Stimulated activated CD8-positive, alpha-beta memory T cell treated with anti-CD3 and anti-CD28 coated beads, Interleukin-15, amount 100 ng/mL, for 1 hour (primary cell): ENCODE data around the gene VSNL1.
"Not testable (repeated sequence)": the region's sequence is repeated elsewhere in the genome, so short reads cannot be mapped to it uniquely, and the experiment has no call there.

ENCODE experiments used
- DNase-seq: peaks from one replicate; pipeline ENCODE4 v3.0.0-alpha.2; 2020; ENCODE audit warnings: low read depth

The VSNL1 gene

GRCh38 chr2:17542471-17542870 lies 2.0 kb downstream of the VSNL1 start:
- no peak for DNase-seq

DNA sequence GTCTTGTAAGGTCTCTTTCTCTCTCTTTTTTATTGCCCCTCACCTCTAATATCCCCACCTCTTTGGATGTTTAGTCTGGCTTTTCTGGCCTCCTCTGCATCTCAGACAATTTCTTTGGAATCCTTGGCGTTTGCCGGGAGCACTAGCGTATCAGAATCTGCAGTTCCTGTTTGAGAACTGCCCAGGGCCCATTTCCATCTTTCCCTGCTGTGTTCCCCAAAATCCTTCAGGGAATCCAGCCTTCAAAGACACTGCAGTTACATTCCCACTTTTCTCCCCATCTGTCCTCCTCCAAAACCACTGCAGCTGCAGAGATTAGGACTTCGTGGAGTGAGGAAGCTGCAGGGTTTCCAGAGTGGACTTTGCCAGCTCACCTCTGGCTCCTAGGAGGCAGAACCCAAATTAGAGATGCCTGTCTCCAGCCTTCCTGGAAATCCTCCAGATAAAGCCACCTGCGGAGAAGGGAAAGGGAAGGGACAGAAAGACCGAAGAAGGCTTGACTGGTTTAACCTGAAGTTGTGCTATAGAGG lies 2.7 kb downstream of the VSNL1 start:
- no peak for DNase-seq

GRCh38 chr2:17543848-17544247 lies 3.4 kb downstream of the VSNL1 start:
- no peak for DNase-seq

- DNase-seq = no peak
Observed at GRCh38 chr2:17544256-17544655, 3.8 kb downstream of the VSNL1 start.

GRCh38 chr2:17545680-17546613 lies 5.5 kb downstream of the VSNL1 start:
- DNase-seq = no peak

DNA sequence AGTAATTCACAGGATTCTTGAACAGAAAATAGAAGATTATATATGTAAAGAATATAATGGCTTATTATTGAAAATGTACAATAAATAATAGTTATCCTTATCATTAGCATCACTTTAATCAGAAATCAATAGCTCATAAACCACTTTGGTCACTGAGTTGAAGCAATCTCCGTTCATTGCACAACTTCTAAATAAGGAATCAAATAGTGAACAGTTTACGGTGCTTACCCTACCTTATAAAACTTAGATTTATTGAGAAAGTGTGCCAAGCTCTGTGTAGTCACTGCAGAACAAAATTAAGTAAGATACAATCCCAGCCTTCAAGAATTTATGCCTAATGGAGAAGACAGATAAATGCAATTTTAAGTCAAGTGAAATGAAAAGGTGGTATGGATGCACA lies 6.7 kb downstream of the VSNL1 start:
- DNase-seq = no peak

DNA sequence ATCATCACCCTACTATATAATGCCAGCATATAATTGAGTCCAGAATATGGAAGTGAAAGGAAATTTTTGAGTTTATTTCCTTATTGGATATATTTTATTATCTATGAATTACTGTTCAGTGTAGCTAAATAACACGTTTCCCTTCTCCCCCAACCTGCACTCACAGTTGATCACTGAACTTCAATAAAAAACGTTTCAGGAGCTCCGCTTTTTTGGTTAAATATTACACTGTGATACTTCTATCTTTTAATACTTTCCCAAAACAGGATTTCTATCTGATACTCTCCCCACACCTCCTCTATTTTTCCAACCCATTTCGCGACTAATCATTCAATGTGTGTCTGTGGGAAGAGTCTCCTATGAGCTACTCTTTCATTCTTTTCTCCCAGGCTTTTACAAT lies 7.2 kb downstream of the VSNL1 start:
- DNase-seq = no peak

DNA sequence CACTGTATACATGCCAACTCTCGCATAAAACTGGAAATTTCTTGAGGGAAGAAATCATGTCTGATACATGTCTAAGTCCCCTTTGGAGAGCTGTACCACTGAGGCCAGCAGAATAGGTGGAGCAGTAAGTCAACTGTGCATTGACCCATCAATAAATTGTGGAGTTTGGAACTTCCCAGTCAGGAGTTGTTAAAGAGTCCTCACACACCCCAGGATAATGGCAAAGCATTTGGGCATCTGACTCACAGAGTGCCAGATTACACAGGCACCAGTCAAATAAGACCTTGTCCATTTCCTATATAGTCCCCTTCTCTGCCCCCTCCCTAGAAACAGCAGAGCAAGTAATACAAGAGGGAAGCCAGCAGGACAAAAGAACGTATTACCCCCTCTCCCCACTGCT lies 10.4 kb downstream of the VSNL1 start:
- DNase-seq = no peak

DNA sequence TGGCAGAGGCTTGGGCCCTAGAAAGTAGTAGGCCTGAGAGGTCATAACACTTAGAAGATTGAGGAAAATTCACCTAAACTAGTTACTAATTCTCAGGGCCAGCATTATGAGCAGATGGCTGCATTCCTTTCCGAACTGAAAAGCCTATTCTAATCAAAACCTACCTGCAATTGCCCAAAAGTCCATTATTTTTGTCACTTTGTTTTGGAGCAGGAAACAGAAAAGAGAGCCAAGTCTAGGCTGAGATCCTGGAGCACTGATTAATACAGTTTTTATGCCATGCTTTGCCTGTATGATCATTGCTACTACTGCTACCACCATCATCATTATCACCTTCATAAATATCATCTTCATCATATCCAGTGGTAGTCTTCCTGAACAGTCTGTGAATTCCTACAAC lies 14.7 kb downstream of the VSNL1 start:
- DNase-seq = no peak

- no peak for DNase-seq
Observed at GRCh38 chr2:17557596-17557995, 17.1 kb downstream of the VSNL1 start.

GRCh38 chr2:17558053-17558452 lies 17.6 kb downstream of the VSNL1 start:
- DNase-seq = no peak

- no peak for DNase-seq
Observed at GRCh38 chr2:17558878-17559277, 18.4 kb downstream of the VSNL1 start.

DNA sequence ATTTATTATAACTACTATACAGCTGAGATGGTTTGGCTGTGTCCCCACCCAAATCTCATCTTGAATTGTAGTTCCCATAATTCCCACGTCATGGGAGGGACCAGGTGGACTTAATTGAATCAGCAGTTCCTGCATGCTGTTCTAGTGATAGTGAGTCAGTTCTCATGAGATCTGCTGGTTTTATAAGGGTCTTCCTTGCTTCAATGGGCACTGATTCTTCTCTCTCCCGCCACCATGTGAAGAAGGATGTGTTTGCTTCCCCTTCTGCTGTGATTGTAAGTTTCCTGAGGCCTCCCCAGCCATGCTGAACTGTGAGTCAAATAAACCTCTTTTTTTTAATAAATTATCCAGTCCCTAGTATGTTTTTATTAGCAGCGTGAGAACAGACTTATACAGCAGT lies 25.2 kb downstream of the VSNL1 start:
- DNase-seq = not testable (repeated sequence)

- DNase-seq = no peak
Observed at GRCh38 chr2:17571681-17572080, 31.2 kb downstream of the VSNL1 start.

DNA sequence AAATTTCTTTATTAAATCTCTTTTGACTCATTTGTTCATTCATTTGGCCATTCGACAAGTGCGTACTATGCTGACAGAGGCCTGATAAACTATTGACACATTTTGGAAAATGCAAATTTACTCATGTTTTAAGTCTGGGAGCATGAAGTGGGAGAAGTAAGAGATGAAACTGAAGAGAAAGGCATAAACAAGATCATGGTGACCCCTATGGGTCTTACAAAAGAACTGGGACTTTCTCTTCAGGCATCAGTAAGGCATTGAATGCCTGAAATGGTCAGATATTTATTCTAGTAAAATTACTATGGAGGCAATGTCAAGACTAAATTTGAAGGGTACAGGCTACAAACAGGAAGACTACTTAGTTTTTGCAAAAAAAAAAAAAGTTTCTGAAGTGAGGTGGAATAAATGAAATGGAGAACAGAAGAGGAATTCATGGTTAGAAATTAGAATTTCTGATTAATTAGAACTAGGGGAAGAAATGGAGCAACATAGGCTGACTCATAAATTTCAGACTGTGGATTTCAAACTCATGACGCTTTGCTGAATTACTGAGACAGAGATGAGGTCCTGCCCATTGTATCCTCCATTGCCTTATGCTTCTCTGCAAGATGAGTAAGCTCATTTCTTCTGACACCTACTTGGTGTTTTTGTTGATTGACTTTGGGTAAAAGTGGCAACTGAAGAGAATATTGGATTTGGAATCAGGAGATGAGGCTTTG lies 32.7 kb downstream of the VSNL1 start:
- no peak for DNase-seq

DNA sequence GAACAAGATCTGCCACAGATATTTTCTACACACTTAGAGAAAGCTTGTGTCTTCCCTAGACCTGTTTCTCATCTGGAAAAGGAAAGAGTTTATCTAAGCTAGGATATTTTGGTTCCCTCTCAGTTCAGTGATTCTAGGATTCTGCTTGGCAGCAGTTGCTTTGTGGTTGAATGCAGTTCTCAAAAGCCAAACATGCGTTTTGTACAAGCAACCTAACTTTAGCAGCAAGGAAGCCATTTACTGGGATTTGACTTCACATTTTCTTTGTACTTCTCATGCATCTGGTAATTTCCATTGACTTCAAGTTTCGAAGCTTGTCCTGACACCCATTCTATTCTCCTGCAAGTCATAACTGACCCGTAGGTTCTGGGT lies 33.3 kb downstream of the VSNL1 start:
- DNase-seq = no peak

DNA sequence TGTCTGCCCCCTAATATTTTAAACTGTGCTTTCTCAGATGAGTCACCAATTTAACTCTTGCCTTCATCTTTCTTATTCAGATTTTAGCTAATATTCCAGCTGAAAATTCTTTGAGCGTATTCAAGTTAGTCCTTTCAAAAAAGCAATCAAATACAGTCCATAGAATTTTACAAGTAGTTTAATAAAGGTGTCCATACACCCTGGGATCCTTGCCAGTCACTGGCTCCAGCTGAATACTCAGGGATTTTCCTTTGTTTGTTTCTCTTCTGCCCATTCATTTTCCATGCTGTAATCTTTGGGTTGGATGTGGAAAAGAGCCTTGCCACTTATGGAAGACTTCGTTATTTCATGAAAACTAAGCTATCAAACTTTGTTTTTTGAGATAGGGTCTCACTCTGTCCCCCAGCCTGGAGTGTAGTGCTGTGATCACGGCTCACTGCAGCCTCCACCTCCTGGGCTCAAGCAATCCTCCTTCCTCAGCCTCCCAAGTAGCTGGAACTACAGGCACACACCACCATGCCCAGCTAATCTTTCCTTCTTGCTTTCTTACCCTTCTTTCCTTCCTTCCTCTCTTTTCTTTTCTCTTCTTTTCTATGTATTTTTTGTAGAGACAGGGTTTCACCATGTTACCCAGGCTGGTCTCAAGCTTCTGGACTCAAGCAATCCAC lies 34.0 kb downstream of the VSNL1 start:
- DNase-seq = no peak

GRCh38 chr2:17576802-17577201 lies 36.3 kb downstream of the VSNL1 start:
- no peak for DNase-seq

DNA sequence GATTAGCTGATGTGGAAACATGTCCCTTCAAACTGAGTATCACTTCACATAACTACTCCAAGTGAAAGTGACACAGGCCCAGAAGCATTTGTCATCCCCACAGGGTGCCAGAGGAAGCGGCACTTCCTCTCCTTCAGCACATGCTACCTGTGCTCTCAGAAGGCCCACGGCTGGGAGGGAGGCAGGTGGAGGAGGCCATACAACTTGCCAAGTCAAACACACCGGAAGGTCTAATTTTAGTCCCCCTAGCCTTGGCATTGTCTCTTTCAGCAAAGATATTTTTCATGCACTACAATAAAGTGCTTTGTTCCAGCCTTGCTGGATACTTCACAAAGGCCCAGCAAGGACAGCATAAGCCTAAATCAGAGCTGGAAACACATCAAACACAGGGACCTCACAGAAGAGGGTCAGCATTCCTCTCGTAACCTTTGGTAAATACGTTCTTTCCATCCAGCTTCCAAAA lies 38.0 kb downstream of the VSNL1 start:
- no peak for DNase-seq

DNA sequence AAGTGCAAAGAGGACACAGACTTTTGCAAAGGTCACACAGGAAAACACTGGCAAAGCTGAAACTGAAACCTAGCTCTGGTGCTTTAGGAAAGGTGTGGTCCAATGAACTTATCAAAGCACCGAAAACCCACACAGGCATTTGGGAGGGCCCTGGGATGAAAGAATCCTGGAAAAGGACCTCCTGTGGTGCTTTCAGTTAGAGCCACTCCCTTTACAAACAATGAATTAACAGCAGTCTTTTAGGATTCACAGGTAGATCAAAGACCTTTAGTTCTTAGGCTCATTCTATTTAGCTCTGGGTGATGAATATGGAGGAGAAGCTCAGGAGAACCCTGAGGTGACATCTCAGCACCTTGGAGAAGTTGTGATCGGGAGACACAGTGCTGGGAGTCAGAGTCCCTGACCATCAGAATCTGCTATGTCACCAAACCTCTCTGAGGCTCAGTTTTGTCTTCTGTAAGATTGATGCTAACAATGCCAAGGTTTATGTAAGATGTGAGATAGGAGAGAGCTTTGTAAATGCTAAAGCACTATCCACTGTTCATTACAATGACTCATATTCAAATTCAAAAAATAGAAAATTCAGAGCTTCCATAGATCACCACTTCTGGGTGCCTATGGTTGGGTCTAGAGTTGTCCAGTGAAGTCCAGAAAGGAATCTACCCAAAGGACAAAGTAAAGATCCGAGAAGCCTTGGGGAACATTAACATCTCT lies 39.3 kb downstream of the VSNL1 start:
- no peak for DNase-seq

DNA sequence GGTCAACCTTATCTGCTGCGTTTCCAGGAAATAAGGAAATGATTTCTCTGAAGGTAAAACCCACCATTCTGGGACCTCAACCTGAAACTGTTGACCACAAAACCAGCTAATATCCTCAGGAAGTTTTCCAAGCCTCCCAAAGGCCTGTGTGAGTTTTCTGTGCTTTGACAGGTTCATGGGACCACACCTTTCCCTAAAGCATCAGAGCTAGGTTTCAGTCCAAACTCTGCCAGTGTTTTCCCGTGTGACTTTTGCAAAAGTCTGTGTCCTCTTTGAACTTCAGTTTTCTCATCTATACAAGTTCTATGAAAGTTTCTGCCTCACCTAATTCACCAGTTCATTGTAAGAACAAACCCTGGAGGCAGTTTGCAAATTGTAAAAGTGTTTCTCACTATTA lies 39.8 kb downstream of the VSNL1 start:
- no peak for DNase-seq

GRCh38 chr2:17581831-17582230 lies 41.3 kb downstream of the VSNL1 start:
- no peak for DNase-seq
